HepG2 (cell line): ENCODE data around the gene PIK3R1. TPM values are rescaled to one million over a fixed set of nuclear protein-coding genes. Genes with fewer than 3 reads are reported as not detected.
A peak's percentile ranks its signal among the peaks of the same experiment; 100 is the strongest.

Source experiments
- GFI1 ChIP-seq: sonication (generic); formaldehyde crosslinking; IDR thresholded peaks from 2 replicates; pipeline ENCODE4 v1.5.0; 2020; ENCODE audit warnings: missing genetic modification reagents, mild to moderate bottlenecking, borderline replicate concordance
- RXRB ChIP-seq: IDR thresholded peaks from 2 replicates; pipeline ENCODE4 v1.6.1; 2016; ENCODE audit warnings: borderline replicate concordance, missing genetic modification reagents, missing compliant biosample characterization
- SOX13 ChIP-seq, 3 experiments: fragments of 450-650 bp in 1 of 3; sonication (generic) in 1 of 3; formaldehyde crosslinking in 1 of 3; IDR thresholded peaks in 2 of 3; conservative IDR thresholded peaks in 1 of 3; 2 replicates each; pipeline versions ENCODE4 v1.5.0 to v1.6.1; 2016 to 2020; ENCODE audit warnings: antibody characterized with exemption in 1 of 3, mild to moderate bottlenecking in 1 of 3, missing compliant biosample characterization in 1 of 3, missing genetic modification reagents in 1 of 3, moderate library complexity in 1 of 3
- TGIF2 ChIP-seq: IDR thresholded peaks from 2 replicates; pipeline ENCODE4 v1.6.1; 2016; ENCODE audit warnings: control low read depth, missing compliant biosample characterization
- YEATS4 ChIP-seq: sonication (generic); formaldehyde crosslinking; IDR thresholded peaks from 2 replicates; pipeline ENCODE4 v1.4.0; 2020; ENCODE audit warnings: missing genetic modification reagents, borderline replicate concordance
- ZNF292 ChIP-seq: sonication (generic); formaldehyde crosslinking; IDR thresholded peaks from 2 replicates; pipeline ENCODE4 v1.8.1; 2022; ENCODE audit warnings: mild to moderate bottlenecking, low read depth, missing genetic modification reagents, borderline replicate concordance
- ZNF326 ChIP-seq: sonication (generic); formaldehyde crosslinking; IDR thresholded peaks from 2 replicates; pipeline ENCODE4 v1.4.0; 2020; ENCODE audit warnings: missing genetic modification reagents, borderline replicate concordance
- ZNF550 ChIP-seq: sonication (generic); formaldehyde crosslinking; IDR thresholded peaks from 2 replicates; pipeline ENCODE4 v1.4.0; 2020; ENCODE audit warnings: mild to moderate bottlenecking, missing genetic modification reagents, borderline replicate concordance
- ZNF607 ChIP-seq: sonication (generic); formaldehyde crosslinking; IDR thresholded peaks from 2 replicates; pipeline ENCODE4 v1.5.1; 2020; ENCODE audit warnings: missing genetic modification reagents, mild to moderate bottlenecking, borderline replicate concordance
- polyA plus RNA-seq, 8 experiments: library from polyadenylated mRNA; depleted of rRNA in 3 of 8; stranded (reverse) in 7 of 8; unstranded in 1 of 8; fragments of >200 nt; fragmentation: Illumina TruSeq in 4 of 8; extraction: Trizol in 4 of 8; gene quantifications; 2 replicates each; pipeline versions ENCODE4 v1.2.1 to v1.2.3, GENCODE V29; 2011 to 2016; ENCODE audit warnings: low read depth in 4 of 8, missing spikeins in 1 of 8, mixed read lengths in 1 of 8; ENCODE audit not compliant: insufficient read depth in 1 of 8
- total RNA-seq, 5 experiments: library from RNA; depleted of rRNA; stranded (reverse); fragments of >200 nt; fragmentation: Illumina TruSeq; extraction: Trizol; gene quantifications; 2 replicates each; pipeline ENCODE4 v1.2.3, GENCODE V29; 2016; ENCODE audit warnings: low read depth in 1 of 5
- TF ChIP-seq, protein P1 (sequence below): IDR thresholded peaks from 2 replicates; pipeline ENCODE4 v1.6.1; 2016; ENCODE audit warnings: mild to moderate bottlenecking, missing biosample characterization, missing genetic modification reagents
- TF ChIP-seq, protein P2 (sequence below): sonication (generic); formaldehyde crosslinking; IDR thresholded peaks from 2 replicates; pipeline ENCODE4 v1.8.0; 2022; ENCODE audit warnings: missing genetic modification reagents, mild to moderate bottlenecking, moderate library complexity, borderline replicate concordance
- TF ChIP-seq, protein P3 (sequence below): sonication (generic); formaldehyde crosslinking; IDR thresholded peaks from 2 replicates; pipeline ENCODE4 v1.5.0; 2020; ENCODE audit warnings: mild to moderate bottlenecking, missing genetic modification reagents, borderline replicate concordance
- TF ChIP-seq, protein P4 (sequence below): sonication (generic); formaldehyde crosslinking; IDR thresholded peaks from 2 replicates; pipeline ENCODE4 v1.4.0; 2020; ENCODE audit warnings: missing genetic modification reagents
- TF ChIP-seq, protein P5 (sequence below): sonication (generic); formaldehyde crosslinking; IDR thresholded peaks from 2 replicates; pipeline ENCODE4 v1.4.0; 2020; ENCODE audit warnings: missing genetic modification reagents

Gene PIK3R1
- total and polyA plus RNA-seq, 2 of the 13 experiments (the other 11 are each of a cell fraction or from before 2014, with no cell fraction given) = 8.4 to 21.3 TPM

DNA sequence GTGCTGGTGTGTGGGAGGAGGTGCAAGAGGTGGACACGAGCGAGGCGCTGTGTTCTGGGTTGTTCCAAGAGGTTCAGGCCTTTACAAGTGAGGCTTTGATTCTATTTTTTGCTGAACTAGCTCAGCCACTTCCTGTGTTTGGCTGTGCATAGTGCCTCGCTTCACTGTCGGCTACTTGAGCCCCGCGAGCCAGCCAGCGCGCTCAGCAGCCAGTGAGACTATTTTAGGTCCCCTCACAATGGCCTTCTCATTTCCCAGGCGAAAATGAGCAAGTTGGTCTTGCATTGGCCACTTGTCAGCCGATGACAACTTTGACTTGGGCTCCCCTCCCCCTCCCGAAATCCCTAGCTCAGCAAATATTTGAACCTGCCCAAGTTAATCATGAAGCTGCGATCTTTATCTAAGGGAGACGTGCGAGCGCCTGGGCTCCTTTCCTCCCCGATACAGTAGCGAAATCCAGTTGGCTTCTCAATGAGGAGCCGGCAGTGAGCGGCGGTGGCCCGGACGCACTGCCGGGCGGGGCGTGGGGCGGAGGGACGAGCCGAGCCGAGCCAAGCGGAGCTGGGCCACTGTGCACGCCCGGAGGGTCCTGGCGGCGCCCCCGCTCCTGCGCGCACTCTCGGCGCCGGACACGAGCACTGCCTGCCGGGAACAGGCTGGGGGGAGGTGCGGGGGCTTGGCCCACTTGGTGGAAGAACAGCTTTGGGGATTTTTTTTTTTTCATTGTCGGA lies 72.6 kb downstream of the PIK3R1 start (continued):
- TF ChIP-seq ZNF326 (CRISPR knock-in tag) (no peak), RXRB (0 out of 2 replicates have a peak, but pooled peaks have one; percentile 37), SOX13 (IDR thresholded peaks at IDR 0.05) (no peak), SOX13 (CRISPR knock-in tag; conservative IDR thresholded peaks at IDR 0.05 in 1 of 2, IDR thresholded peaks at IDR 0.05 in 1 of 2) (peak in 1 of 2 experiments; percentile 54; a peak in 2 of 4 replicates), GFI1 (CRISPR knock-in tag) (peak; percentile 66), ZNF550 (no peak), YEATS4 (CRISPR knock-in tag) (peak; percentile 75; the same call in 1 of the 2 replicates), ZNF292 (peak; percentile 33; the same call in 1 of the 2 replicates), TGIF2 (CRISPR knock-in tag) (no peak), ZNF607 (CRISPR knock-in tag) (peak; percentile 66; the same call in 1 of the 2 replicates)
- TF ChIP-seq, protein P1, sequence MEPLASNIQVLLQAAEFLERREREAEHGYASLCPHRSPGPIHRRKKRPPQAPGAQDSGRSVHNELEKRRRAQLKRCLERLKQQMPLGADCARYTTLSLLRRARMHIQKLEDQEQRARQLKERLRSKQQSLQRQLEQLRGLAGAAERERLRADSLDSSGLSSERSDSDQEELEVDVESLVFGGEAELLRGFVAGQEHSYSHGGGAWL = peak; percentile 22; the same call in 1 of the 2 replicates
- TF ChIP-seq, protein P2, sequence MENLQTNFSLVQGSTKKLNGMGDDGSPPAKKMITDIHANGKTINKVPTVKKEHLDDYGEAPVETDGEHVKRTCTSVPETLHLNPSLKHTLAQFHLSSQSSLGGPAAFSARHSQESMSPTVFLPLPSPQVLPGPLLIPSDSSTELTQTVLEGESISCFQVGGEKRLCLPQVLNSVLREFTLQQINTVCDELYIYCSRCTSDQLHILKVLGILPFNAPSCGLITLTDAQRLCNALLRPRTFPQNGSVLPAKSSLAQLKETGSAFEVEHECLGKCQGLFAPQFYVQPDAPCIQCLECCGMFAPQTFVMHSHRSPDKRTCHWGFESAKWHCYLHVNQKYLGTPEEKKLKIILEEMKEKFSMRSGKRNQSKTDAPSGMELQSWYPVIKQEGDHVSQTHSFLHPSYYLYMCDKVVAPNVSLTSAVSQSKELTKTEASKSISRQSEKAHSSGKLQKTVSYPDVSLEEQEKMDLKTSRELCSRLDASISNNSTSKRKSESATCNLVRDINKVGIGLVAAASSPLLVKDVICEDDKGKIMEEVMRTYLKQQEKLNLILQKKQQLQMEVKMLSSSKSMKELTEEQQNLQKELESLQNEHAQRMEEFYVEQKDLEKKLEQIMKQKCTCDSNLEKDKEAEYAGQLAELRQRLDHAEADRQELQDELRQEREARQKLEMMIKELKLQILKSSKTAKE (CRISPR knock-in tag) = peak; percentile 33; the same call in 1 of the 2 replicates
- TF ChIP-seq, protein P3, sequence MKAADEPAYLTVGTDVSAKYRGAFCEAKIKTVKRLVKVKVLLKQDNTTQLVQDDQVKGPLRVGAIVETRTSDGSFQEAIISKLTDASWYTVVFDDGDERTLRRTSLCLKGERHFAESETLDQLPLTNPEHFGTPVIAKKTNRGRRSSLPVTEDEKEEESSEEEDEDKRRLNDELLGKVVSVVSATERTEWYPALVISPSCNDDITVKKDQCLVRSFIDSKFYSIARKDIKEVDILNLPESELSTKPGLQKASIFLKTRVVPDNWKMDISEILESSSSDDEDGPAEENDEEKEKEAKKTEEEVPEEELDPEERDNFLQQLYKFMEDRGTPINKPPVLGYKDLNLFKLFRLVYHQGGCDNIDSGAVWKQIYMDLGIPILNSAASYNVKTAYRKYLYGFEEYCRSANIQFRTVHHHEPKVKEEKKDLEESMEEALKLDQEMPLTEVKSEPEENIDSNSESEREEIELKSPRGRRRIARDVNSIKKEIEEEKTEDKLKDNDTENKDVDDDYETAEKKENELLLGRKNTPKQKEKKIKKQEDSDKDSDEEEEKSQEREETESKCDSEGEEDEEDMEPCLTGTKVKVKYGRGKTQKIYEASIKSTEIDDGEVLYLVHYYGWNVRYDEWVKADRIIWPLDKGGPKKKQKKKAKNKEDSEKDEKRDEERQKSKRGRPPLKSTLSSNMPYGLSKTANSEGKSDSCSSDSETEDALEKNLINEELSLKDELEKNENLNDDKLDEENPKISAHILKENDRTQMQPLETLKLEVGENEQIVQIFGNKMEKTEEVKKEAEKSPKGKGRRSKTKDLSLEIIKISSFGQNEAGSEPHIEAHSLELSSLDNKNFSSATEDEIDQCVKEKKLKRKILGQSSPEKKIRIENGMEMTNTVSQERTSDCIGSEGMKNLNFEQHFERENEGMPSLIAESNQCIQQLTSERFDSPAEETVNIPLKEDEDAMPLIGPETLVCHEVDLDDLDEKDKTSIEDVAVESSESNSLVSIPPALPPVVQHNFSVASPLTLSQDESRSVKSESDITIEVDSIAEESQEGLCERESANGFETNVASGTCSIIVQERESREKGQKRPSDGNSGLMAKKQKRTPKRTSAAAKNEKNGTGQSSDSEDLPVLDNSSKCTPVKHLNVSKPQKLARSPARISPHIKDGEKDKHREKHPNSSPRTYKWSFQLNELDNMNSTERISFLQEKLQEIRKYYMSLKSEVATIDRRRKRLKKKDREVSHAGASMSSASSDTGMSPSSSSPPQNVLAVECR (CRISPR knock-in tag) = peak; percentile 76
- TF ChIP-seq, protein P4, sequence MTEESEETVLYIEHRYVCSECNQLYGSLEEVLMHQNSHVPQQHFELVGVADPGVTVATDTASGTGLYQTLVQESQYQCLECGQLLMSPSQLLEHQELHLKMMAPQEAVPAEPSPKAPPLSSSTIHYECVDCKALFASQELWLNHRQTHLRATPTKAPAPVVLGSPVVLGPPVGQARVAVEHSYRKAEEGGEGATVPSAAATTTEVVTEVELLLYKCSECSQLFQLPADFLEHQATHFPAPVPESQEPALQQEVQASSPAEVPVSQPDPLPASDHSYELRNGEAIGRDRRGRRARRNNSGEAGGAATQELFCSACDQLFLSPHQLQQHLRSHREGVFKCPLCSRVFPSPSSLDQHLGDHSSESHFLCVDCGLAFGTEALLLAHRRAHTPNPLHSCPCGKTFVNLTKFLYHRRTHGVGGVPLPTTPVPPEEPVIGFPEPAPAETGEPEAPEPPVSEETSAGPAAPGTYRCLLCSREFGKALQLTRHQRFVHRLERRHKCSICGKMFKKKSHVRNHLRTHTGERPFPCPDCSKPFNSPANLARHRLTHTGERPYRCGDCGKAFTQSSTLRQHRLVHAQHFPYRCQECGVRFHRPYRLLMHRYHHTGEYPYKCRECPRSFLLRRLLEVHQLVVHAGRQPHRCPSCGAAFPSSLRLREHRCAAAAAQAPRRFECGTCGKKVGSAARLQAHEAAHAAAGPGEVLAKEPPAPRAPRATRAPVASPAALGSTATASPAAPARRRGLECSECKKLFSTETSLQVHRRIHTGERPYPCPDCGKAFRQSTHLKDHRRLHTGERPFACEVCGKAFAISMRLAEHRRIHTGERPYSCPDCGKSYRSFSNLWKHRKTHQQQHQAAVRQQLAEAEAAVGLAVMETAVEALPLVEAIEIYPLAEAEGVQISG (CRISPR knock-in tag) = peak; percentile 43; the same call in 1 of the 2 replicates
- TF ChIP-seq, protein P5, sequence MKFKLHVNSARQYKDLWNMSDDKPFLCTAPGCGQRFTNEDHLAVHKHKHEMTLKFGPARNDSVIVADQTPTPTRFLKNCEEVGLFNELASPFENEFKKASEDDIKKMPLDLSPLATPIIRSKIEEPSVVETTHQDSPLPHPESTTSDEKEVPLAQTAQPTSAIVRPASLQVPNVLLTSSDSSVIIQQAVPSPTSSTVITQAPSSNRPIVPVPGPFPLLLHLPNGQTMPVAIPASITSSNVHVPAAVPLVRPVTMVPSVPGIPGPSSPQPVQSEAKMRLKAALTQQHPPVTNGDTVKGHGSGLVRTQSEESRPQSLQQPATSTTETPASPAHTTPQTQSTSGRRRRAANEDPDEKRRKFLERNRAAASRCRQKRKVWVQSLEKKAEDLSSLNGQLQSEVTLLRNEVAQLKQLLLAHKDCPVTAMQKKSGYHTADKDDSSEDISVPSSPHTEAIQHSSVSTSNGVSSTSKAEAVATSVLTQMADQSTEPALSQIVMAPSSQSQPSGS (CRISPR knock-in tag) = peak; percentile 46; the same call in 1 of the 2 replicates
